ENCODE data around the gene KNSTRN. TPM values are rescaled to one million over a fixed set of nuclear protein-coding genes. Genes with fewer than 3 reads are reported as not detected.
A peak's percentile ranks its signal among the peaks of the same experiment; 100 is the strongest.

KNSTRN gene
- total and polyA plus RNA-seq, 2 of the 4 experiments (the other 2 are of a cell fraction) = 33.1 to 73.5 TPM

- H3K9ac ChIP-seq (ENCODE audit: low read depth, low read length) = no peak overlapping the region
- H3K4me3 ChIP-seq (ENCODE audit: insufficient read depth, low read depth, low read length) = no peak overlapping the region
- peak overlapping the region; percentile 87 for H2AK5ac ChIP-seq (ENCODE audit: low read depth, low read length)
- H3K27ac ChIP-seq (ENCODE audit: insufficient read depth, low read length) = peak overlapping the region; percentile 60
- no peak for ATAC-seq (ENCODE audit: low read depth)
- no peak overlapping the region for H2AK9ac ChIP-seq (replicated peaks; ENCODE audit: low read depth, low read length, poor library complexity)
- ChIA-PET POLR2A (ENCODE audit: unreplicated experiment) (interaction anchor here (1.3 kb wide), 1 partner anchor 8 kb away, joined by 3 read pairs; no protein-coding TSS in a partner anchor), CTCF (no interaction called here)
- peaks cover 19% of the 10 kb centered on the region for H3K36me3 ChIP-seq (ENCODE audit: control insufficient read depth, insufficient read depth, low read length)
- no peak overlapping the region for H3K4me2 ChIP-seq (ENCODE audit: low read depth, low read length)
- H3K56ac ChIP-seq (ENCODE audit: extremely low read depth, insufficient read depth, low read length) = no peak overlapping the region
- 0 out of 2 replicates have a peak overlapping the region, but pooled peaks have one; percentile 60 for H3K14ac ChIP-seq (replicated peaks; ENCODE audit: low read depth, low read length)
- H2BK5ac ChIP-seq (ENCODE audit: low read depth, low read length, poor library complexity, severe bottlenecking) = peak overlapping the region; percentile 87
- H4K8ac ChIP-seq (ENCODE audit: low read depth in 2 of 2, low read length in 2 of 2) = peak overlapping the region in 1 of 2 experiments; percentile 31; a peak in 1 of 4 replicates
- DNase-seq = no peak
- H3K9me1 ChIP-seq (ENCODE audit: insufficient read depth, low read length) = peaks cover 28% of the 10 kb centered on the region
- in situ Hi-C loops (cut with MboI; ENCODE audit: low sequenced_read_pairs) (no loop called here), dilution Hi-C loops (cut with HindIII; ENCODE audit: low sequenced_read_pairs, unreplicated experiment) (no loop called here), intact Hi-C loops (cut with micrococcal nuclease) (no loop called here)
- no peaks in the 10 kb centered on the region for H3K27me3 ChIP-seq (ENCODE audit: control insufficient read depth, insufficient read depth, low read length)
- peaks cover 3% of the 10 kb centered on the region; the same call in 1 of the 2 replicates for H4K20me1 ChIP-seq (ENCODE audit: insufficient read depth, low read length)
- H2AFZ ChIP-seq (replicated peaks; ENCODE audit: low read length, poor library complexity) = no peak overlapping the region
- peak overlapping the region; percentile 77; the same call in 1 of the 2 replicates for H3K23ac ChIP-seq (ENCODE audit: low read depth, low read length)
- H2BK120ac ChIP-seq (ENCODE audit: low read depth, low read length) = no peak overlapping the region
- BruUV-seq (replicated peaks) = no TSS peak
- peaks cover 23 to 80% of the 10 kb centered on the region in 2 experiments; a peak in 3 of 4 replicates for H3K79me1 ChIP-seq (ENCODE audit: low read depth in 1 of 2, low read length in 2 of 2)
- peak overlapping the region; percentile 67 for H3K4ac ChIP-seq (ENCODE audit: low read depth, low read length)
- 84% methylated on average over 8 of the region's 26 CpGs; no CpG with 5 or more reads in 1 of the 2 experiments for WGBS, 2 experiments (ENCODE audit: extremely low coverage in 2 of 2, insufficient read length in 1 of 2)
- H3K18ac ChIP-seq (ENCODE audit: low read depth, low read length) = no peak overlapping the region
- no peak overlapping the region for H2BK20ac ChIP-seq (ENCODE audit: low read depth, low read length)
- no peak overlapping the region for H2BK15ac ChIP-seq (ENCODE audit: low read depth, low read length)
- H4K91ac ChIP-seq (ENCODE audit: insufficient read depth, low read depth, low read length) = no peak overlapping the region
- H3K9me3 ChIP-seq (ENCODE audit: control insufficient read depth, insufficient read depth, low read length) = no peaks in the 10 kb centered on the region
- H4K5ac ChIP-seq (ENCODE audit: low read depth, low read length) = no peak overlapping the region
- H3K4me1 ChIP-seq (ENCODE audit: control insufficient read depth, insufficient read depth, low read length) = peaks cover 35% of the 10 kb centered on the region
- TF ChIP-seq RCOR1 (IDR thresholded peaks at IDR 0.05; ENCODE audit: insufficient replicate concordance, low read length) (no peak), SMC3 (IDR thresholded peaks at IDR 0.05; ENCODE audit: low read depth, low read length) (no peak), ELK1 (IDR thresholded peaks at IDR 0.05; ENCODE audit: borderline replicate concordance, low read depth, low read length) (no peak), USF2 (IDR thresholded peaks at IDR 0.05; ENCODE audit: low read depth, low read length) (no peak), MAFK (IDR thresholded peaks at IDR 0.05; ENCODE audit: low read depth, low read length) (no peak), BHLHE40 (IDR thresholded peaks at IDR 0.05; ENCODE audit: low read depth, low read length) (no peak), FOS (IDR thresholded peaks at IDR 0.05; ENCODE audit: low read depth, low read length) (no peak), CTCF (conservative IDR thresholded peaks at IDR 0.05; ENCODE audit: low read depth, low read length) (no peak), RAD21 (IDR thresholded peaks at IDR 0.05; ENCODE audit: low read length) (no peak), MXI1 (IDR thresholded peaks at IDR 0.05; ENCODE audit: borderline replicate concordance, low read depth, low read length) (no peak), MAZ (IDR thresholded peaks at IDR 0.05; ENCODE audit: borderline replicate concordance, low read depth, low read length) (no peak), CHD1 (IDR thresholded peaks at IDR 0.05; ENCODE audit: low read depth, low read length) (no peak), RFX5 (IDR thresholded peaks at IDR 0.05; ENCODE audit: low read depth, low read length) (no peak), POLR2A (IDR thresholded peaks at IDR 0.05; ENCODE audit: low read depth, low read length) (no peak)
Measured at GRCh38 chr15:40334941-40335795, 47.4 kb upstream of the KNSTRN start.
